ENCODE results near the gene PARD6A.

- TF ChIP-seq CTCF (IDR thresholded peaks at IDR 0.05; ENCODE audit: extremely low read depth in 1 of 2, insufficient read depth in 1 of 2, low read depth in 1 of 2, low read length in 2 of 2) (no peak), POLR2A (IDR thresholded peaks at IDR 0.05; ENCODE audit: low read depth, low read length) (no peak), POLR2AphosphoS5 (IDR thresholded peaks at IDR 0.05; ENCODE audit: insufficient read depth, low read depth, low read length) (no peak), JUN (IDR thresholded peaks at IDR 0.05; ENCODE audit: borderline replicate concordance, insufficient read depth, insufficient read length, low read depth) (no peak), EZH2 (IDR thresholded peaks at IDR 0.05; ENCODE audit: borderline replicate concordance, low read depth, low read length, severe bottlenecking) (no peak), FOS (IDR thresholded peaks at IDR 0.05; ENCODE audit: borderline replicate concordance, insufficient read depth, low read length) (no peak), MAX (IDR thresholded peaks at IDR 0.05; ENCODE audit: insufficient read depth, insufficient read length) (no peak), GATA2 (IDR thresholded peaks at IDR 0.05; ENCODE audit: insufficient read depth, insufficient read length, low read depth, low read length) (no peak), MYC (IDR thresholded peaks at IDR 0.05; ENCODE audit: low read depth, low read length) (no peak)
Observed at GRCh38 chr16:67658849-67659674, 1.7 kb upstream of the PARD6A start.
